ENCODE results near the gene ITIH5.

The ITIH5 gene

DNA sequence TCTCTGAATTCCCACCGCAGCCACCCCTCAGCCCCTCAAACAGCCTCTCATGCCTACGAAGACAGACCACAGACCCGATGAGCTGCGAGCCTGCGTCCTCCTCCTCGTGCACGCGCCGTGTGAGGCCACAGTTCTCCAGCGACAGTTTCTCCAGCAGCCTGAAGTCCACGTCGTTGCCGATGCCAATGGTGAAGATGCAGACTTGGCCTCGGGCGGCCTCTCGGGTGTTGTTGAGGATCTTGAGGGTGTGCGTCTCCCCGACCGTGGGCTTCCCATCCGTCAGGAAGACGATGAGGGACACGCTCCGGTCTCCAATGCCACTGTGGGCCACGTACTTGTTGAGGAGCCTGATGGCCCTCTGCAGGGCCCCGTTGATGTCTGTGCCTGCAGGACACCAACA lies 87.1 kb downstream of the ITIH5 start:
- no peak for DNase-seq

DNA sequence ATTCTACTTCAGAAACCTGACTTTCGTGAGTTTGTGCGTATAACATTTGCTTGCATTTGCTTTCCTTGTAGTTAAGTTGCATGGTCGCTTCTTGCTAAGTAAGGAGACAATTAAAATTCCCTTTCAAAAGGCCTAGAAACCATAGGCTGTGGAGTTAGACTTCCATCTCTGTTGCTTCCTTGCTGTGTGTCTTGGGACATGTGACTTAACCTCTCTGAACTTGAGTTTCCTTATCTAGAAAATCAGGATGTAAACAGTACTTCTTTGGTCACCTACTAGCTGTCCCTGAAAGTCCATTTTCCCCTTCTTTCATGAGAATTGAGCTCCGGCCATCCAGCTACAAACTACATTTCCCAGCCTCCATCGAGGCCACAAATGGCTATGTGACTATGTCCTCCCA lies 89.2 kb downstream of the ITIH5 start:
- no peak for DNase-seq

DNA sequence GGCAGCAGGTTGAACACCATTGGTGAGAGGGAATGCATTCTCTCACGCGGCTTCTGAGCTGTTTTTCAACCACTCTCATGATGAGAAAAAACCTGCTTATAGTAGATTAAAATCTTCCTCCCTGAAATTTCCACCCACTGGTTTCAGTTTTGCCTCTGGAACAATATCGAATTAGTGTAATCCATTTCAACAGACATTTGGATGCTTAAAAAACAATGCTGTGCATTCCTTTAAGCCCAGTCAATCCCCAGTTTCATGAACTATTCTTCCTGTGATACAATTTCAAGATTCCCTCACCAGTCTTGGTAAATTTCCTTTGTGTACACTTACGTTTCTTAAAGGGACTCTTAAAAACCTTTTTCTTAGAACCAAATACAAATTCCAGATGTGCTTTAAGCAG lies 89.6 kb downstream of the ITIH5 start:
- no peak for DNase-seq

DNA sequence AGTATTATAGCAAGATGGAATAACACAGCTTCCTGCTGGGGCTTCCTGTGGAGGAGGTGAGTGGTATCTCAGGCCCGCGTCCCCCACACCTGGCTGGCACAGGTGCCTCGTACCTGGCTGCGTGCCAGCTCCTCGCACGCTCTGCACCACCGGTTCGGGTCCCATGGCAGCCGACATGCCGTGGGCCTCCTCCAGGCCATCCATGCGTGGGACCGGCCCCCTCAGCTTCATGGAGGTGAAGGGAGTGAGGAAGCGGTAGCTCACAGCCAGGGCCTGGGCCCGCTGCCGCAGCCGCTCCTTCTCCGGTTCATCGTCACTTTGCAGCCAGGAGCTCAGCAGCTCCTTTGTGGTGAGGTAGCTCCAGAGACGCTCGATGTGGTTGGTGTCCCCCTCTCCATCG lies 90.4 kb downstream of the ITIH5 start:
- DNase-seq: no peak

DNA sequence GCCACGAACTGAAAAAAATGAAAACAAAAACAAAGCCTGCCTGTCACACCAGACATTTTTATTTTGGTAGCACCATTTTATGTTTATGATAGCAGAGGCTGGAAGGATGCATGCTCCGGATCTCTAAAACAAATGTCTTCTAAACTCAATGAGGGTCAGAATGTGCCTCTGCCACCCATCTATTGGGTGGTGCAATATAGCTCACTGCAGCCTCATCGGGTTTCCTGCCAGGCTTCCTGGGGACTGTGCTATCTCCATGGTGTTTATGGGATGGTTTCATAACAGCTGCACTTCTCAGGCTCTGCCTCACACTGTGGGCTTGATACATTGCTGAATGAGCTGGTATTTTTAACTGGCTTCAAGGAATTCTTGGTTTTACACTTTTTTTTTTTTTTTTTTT lies 94.4 kb downstream of the ITIH5 start:
- no peak for DNase-seq

DNA sequence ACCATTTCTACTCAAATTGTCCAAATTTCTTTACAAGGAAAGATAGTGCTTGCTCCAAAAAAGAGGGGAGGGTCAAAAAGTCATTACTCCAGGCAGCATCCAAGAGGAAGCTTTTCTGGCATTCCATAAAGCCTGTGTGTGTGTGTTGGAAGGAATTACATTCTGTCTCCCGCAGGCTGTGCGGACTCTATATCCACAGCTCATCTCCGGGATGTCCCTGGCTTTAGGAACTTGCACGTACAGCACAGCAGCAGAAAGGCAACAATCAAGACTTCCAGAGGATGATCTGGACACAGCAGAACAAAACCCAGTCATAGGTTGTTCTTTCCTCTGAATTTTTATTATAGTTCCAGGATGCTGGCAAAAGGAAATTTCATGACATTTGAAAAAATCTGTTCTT lies 94.8 kb downstream of the ITIH5 start:
- no peak for DNase-seq

DNA sequence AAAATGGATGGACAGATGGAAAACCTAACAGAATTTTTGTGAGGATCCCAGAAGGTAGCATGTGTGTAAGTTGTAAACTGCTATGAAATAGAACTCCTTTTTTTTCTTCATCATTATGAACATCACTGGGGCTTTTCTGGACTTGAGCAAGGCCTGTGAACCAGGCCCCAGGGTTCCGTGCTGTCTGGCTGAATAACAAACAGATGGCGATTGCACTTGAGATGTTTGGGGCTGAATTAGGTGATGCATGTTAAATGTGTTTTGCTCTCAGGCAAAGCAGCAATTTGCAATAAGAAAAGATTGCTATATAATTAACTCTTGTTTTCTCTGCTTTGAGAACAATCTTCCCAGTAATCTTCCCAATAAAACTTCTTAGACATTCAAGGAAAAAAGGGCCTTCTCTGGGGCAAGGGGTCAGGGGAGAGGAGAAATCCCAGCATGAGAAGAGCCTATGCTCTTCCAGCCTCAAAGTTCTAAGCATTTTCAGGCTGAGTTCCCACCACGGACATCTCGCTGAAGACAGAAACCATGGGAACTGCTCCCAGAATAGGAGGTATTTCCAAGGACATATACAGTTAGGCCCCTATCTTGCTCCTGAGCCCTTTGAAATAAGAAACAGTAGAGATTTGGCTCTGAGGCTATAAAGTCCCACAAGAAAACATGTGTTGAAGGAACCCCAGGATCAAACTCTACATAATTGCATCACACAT lies 98.7 kb downstream of the ITIH5 start:
- DNase-seq: no peak

DNA sequence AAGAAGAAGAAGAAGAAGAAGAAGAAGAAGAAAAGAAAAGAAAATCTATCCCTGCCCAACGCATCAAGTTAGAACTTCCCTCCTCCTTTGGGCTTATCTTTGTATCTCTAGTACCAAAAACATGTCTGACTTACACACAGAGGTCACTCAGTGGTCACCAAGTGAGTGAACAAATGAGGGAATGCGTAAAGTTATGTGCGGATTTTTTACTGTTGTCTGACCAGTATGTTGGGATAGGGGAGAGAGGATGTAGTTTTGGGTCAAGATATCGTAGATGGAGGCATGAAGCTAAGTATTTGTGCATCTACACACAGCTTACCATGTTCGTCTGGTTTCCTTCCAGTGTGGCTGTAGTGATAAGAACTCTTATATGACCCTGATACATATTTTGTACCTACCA lies 99.9 kb downstream of the ITIH5 start:
- no peak for DNase-seq

DNA sequence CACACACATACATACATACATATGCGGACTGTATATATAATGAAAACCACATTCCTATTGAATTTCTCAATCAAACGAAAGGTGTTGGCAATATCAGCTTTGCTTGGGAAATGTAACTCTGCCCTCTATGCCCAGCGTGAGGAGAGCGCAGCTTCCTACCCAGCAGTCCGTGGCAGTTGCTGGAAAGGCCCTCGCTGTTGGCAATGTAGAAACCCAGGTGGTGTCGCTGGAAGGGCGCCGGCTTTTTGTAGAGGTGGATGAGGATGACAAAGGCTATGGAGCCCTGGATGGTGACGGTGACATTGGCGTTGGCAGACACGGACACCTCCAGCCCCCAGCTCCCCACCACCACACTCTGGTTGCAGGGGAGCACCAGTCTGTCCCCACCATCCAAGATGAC lies 100.9 kb downstream of the ITIH5 start:
- no peak for DNase-seq

DNA sequence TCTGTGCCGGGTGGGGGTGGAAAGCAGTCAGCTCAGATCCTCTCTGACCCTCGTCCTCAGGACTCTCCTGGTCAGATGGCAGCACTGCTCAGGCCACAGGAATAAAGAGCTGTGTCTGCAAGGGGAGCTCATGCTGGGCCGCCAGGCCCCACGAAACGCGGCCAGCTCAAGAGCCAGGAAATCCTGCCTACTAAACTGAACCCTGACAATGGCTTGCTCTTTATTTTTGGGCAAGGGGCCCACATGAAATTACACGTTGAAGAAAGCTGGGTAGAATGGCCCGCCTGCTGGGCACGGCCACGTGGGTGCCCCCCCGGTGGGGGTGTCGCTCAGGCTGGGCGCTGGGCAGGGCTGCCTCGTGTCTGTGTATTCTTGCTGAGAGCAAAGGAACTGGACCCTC lies 103.0 kb downstream of the ITIH5 start:
- no peak for DNase-seq

DNA sequence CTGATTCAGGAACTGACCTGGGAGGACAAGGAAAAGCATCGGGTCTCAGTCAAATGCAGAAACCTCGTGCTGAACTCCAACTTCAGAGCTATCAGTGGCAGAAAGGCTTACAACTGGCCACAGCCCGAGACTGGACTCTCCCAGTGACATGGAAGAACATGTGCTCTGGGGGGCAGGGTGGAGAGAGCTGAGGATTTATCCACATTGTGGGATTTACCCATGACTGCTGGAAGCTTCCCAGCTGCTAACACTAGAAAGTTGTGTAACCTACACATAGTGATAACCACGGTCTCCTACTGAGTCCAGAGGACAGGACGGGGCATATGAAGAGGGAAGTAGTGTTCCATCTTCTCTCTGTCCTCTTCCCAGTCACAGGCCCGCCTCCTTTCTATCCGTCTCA lies 103.4 kb downstream of the ITIH5 start:
- DNase-seq: no peak

DNA sequence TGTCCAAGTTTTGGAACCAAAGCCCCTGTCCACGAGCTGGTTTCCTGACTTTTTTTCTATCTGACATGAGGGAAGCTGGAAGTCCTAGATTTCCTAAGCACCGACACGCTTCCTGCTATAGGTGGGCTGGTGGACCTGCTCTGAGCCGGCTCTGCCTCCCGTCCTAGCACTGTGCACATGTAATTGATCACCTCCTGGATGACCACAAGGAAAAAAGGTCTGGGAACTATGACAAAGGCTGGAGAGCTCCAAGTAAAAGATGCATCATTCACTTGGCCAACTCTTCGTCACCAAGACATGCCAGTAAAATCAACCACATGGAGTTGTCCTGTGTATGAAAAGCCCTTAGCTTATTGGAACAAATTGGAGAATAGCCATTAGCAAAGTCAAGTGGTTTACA lies 104.8 kb downstream of the ITIH5 start:
- DNase-seq: no peak

DNA sequence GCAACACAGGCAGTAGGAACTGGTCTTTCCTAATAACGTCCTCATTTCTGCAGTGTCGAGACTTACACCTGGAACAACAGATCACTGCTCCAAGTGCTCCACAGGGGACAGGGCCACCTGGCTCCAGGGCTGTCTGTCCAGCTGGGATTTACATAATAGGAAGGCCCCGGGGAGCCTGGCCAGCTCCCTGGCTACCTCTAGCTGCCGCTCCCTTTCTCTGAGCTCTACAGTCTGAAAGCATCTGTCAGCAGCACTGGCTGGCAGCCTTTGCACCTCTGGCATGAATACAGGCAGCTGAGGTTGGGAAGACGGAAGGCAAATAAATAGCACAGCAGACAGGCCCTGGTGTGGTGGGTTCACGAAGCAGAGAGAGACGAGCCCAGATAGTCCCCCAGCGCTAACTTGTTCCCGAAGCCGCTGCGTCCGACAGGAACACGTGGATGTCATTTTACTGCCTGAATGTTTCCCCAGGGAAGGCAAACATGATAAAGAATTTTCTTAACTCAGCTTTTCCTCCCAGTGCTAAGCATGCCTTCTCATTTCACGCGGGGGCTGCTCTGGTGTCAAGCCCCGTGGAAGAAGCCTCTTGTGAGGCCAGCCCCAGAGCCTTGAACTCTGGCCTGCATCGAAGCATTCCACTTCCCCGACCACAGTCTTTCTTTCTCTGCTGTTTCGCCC lies 105.4 kb downstream of the ITIH5 start:
- no peak for DNase-seq

DNA sequence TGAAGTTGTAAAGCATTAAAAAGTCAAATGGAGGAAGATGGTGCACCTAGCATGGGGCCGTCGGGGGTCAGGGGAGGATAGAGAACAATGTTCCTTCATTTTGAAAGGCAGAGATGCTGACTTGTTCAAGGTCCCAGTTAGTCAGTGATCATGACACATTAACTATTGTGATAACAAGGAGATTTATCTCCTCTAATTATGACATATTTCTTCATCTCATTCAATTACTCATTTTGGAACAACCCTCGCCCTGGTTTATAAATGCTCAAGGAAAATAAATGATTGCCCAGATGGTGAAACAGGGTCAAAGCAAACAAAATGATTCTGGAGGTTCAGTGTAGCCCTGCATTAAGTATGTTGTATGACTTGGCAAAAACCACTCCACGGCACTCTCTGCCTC lies 106.2 kb downstream of the ITIH5 start:
- no peak for DNase-seq

DNA sequence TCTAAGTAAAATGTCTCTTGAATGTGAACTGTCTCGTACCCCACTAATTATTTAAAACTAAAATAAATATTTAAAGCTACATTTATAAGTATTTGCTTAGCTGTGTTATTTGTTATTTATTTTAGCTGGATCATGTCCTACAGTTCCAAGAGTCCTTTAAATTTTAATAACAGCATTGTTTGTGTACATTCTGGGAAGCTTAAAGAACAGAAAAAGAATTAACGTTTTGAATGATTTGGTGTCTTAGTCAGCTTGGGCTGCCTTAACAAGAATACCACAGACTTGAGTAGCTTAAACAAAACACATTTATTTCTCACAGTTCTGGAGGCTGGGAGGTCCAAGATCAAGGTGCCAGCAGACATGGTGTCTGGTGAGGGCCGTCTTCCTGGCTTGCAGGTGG lies 107.4 kb downstream of the ITIH5 start:
- no peak for DNase-seq

DNA sequence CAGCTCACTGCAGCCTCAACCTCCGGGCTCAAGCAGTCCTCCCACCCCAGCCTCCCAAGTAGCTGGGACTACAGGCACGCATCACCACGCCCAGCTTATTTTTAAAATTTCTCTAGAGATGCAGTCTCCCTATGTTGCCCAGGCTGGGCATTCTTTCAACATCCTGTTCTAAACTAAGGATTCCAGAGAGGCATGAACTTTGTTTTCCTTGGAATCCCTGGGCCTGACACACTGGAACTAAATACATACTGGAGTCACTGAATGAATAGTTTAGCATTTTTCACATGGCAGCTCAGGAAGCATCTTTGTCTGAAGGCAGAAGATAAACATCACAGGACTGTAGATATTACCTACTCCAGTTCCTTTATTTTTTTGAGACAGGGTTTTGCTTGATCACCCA lies 108.7 kb downstream of the ITIH5 start:
- DNase-seq: no peak

DNA sequence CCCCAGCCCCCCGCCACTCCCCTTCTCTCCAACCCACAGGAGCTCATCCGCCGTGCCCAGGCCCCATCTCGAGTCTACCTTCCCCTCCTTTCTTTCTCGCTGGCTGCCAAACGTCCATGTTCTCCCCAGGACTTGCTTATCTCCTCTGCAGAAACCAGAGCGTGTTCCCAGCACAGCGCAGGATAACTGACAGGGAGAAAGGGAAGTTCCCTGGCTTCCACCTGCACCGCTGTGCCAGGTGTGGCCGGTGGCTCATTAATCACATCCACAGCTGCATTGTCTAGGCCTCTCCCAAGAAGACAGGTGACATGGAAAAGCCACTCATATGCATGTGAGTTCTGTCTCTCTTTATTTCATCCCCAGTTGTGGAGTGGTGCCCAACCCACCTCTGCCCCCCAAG lies 113.2 kb downstream of the ITIH5 start:
- no peak for DNase-seq

DNA sequence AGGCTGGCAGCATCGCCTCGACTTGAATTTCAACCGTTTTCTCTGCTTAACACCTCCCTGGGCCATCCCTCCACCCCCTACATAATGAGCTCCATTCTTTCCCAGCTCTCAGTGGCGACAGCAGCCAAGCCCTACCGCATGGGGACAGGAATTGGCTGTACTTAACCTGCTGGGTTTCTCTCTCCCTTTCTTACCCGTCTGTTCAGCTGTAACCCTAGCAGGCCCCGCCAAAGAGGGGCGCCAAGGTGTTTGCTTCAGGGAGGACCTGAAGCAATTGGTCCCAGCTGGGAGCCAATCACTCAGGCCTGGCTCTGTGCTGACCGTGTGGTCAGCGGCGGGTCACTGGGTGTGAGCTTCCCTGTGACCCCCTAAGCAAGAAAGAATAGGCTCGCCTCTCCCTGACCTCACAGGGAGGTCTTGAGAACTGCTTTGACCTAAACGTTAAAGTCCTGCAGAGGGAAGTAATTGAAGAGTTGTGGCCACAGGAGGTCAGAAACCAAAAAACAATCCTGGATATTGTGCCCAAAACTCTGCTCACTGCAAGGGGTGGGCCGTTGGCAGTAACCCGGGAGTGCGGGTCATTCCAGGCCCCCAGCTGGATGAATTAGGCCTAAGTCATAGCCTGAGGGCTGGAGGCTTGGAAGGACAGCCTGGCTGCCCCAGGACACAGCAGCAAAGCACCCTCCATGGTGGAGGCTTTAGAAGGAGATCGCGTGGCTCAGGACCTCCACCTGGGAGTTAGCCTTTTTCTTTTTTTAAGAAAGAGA lies 114.6 kb downstream of the ITIH5 start:
- no peak for DNase-seq

DNA sequence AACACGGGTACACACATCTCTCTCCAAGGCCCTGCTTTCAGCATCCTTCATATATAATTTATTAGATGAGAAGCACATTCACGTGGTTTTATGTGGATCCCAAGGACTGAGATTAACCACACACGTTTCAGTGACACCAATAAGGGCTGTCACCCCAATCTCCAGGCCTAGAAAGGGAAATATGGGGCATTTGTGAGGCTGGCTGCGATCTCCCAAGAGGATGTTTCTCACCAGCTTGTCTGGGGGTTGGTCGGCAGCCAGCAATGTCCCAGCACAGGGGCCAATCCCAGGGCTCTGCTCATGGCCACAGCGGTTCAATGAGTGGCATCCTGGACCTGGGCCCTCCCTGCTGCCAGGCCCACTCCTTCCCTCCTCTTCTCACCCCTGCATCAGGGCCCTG lies 115.5 kb downstream of the ITIH5 start:
- DNase-seq: no peak

DNA sequence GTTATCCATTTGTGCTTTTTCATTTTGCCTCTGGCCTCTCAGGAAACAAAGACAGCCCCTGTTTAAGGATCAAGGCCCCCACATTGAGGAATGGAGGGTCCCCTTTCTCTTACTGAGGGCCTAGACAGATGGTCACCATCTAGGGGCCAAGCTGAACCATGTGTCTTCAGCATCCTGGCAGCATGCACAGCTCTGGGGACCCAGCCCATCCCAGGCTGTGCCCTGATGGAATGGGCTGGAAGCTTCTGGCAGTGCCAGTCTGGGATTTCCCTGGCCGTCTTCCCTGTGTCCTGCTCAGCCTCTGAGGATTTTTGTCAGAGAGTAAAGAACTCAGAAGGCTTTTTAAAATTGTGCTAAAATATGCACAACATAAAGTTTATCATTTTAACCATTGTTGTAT lies 116.8 kb downstream of the ITIH5 start:
- DNase-seq: no peak

DNA sequence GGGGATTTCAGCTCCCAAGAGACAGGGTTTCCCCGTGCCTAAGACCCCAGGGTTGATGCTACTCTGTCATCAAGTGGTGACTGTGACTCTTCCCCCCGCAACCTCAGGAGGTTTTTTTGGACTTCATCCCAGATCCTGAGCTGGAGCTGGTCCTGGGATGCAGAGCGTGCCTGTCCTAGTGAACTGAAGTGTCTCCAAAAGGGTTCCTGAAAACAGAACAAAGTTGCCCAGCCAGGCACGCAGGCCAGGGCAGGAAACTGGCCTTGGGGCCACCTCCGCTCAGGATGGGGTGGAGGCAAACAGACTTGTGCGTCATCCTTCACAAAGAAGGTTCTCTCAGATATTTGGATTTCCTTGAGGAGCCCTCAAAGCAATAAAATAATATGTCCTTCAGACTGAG lies 118.9 kb downstream of the ITIH5 start:
- DNase-seq: no peak

DNA sequence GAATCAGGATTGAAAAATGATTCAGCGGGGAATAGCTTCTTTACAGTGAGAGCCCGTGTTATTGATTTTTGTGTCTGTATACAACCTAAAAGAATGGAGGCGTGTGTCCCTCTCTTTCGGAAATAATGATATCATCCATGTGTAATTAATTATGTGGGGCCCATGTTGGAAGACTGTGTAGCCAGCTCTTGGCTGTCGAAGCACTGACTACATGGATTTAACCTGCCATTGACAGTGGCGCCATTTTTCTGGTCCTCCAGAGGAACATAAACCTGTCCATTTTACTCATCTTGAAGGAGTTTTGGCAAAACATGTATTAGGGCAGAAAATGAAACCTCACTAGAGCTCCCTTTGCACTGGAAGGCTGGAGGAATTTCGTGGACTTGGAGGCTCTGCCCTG lies 119.6 kb downstream of the ITIH5 start:
- no peak for DNase-seq

DNA sequence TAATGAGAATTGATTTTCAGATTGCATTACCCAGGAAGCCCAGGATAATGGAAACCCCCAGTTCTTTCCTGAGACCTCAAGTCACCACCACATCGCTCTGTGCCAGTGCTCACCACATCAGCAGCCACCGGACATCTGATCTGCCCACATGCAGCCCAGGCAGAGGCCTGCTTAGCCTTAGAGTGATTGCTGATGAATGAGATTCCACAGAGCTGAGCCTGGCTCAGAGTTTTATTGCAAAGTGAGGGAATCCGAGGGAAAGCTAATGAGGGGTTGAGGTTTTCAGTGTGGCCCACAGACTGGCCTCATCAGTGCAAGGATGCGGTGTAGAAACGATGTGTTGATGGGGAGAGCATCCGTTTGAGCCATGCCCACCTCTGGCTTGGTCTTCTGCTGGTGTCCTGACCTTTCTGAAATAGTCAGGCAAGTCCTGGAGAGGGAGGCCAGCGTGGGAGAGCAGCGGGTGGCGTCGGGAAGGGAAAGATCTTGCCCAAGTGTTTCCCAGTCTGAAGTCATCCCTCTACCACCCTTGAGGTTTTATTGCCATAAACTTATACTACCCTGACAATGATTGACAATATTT lies 120.3 kb downstream of the ITIH5 start:
- no peak for DNase-seq

DNA sequence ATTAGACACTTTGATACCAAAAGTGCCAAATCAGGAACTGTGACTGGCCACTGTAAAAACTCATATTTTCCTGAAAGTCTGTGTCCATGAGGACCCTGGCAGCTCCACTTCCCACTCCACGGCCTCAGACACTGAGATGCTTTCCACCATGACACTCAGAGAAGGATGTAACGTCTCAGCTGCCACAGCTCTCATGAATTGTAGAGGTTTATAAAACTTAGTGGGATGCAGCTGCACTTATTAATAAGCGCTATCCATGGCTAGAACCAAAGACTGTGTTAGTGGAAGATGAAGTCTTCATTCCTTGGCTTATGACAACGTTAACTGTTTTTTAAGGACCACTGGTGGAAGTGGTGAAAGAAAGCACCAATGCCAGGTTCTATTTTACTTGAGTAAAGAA lies 121.0 kb downstream of the ITIH5 start:
- no peak for DNase-seq

Data from activated CD8-positive, alpha-beta memory T cell treated with anti-CD3 and anti-CD28 coated beads for 24 hours (primary cell).